ENCODE data around the gene COL4A4. TPM values are rescaled to one million over a fixed set of nuclear protein-coding genes. Genes with fewer than 3 reads are reported as not detected.
A peak's percentile ranks its signal among the peaks of the same experiment; 100 is the strongest.

The COL4A4 gene
- total RNA-seq, 1 experiment from 2014 or later, result 3.1 TPM

GRCh38 chr2:227207573-227207972, 43.6 kb upstream of the COL4A4 start:
- POLR2A ChIA-PET, result no interaction called here
- ATAC-seq (peak; percentile 89), DNase-seq (ENCODE audit: low spot score) (no peak)
- Mint-ChIP-seq H3K4me3 (no peak overlapping the region), H3K27ac (no peak overlapping the region), H3K9me3 (no peaks in the 10 kb centered on the region), H3K36me3 (no peaks in the 10 kb centered on the region), H3K27me3 (ENCODE audit: low read depth) (peaks cover 56% of the 10 kb centered on the region), H3K4me1 (peaks cover 30% of the 10 kb centered on the region)
- CTCF ChIA-PET, result interaction anchor here (0.6 to 2.0 kb wide), 5 partner anchors 20 to 1166 kb away, joined by 3 to 7 read pairs (median 4); no protein-coding TSS in a partner anchor
- peak; percentile 78; the same call in 1 of the 2 replicates for TF ChIP-seq ZNF423 (CRISPR knock-in tag; IDR thresholded peaks at IDR 0.05)
- TF ChIP-seq, protein P1, sequence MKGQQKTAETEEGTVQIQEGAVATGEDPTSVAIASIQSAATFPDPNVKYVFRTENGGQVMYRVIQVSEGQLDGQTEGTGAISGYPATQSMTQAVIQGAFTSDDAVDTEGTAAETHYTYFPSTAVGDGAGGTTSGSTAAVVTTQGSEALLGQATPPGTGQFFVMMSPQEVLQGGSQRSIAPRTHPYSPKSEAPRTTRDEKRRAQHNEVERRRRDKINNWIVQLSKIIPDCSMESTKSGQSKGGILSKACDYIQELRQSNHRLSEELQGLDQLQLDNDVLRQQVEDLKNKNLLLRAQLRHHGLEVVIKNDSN (CRISPR knock-in tag; IDR thresholded peaks at IDR 0.05), result no peak
- no peak for TF ChIP-seq ZNF219 (CRISPR knock-in tag; IDR thresholded peaks at IDR 0.05; ENCODE audit: borderline replicate concordance)

- no peaks in the 10 kb centered on the region for H3K9me3 Mint-ChIP-seq
- TF ChIP-seq TP53 (CRISPR knock-in tag; IDR thresholded peaks at IDR 0.05) (no peak), SP1 (CRISPR knock-in tag; conservative IDR thresholded peaks at IDR 0.05) (no peak), SOX15 (CRISPR knock-in tag; IDR thresholded peaks at IDR 0.05) (no peak), E2F4 (CRISPR knock-in tag; IDR thresholded peaks at IDR 0.05; ENCODE audit: borderline replicate concordance, low read depth) (no peak), TEAD1 (CRISPR knock-in tag; IDR thresholded peaks at IDR 0.05) (no peak), E2F5 (CRISPR knock-in tag; IDR thresholded peaks at IDR 0.05) (no peak)
- TF ChIP-seq, protein P2, sequence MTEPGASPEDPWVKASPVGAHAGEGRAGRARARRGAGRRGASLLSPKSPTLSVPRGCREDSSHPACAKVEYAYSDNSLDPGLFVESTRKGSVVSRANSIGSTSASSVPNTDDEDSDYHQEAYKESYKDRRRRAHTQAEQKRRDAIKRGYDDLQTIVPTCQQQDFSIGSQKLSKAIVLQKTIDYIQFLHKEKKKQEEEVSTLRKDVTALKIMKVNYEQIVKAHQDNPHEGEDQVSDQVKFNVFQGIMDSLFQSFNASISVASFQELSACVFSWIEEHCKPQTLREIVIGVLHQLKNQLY (CRISPR knock-in tag; IDR thresholded peaks at IDR 0.05), result no peak
- CTCF ChIA-PET, result interaction anchor here (0.9 to 2.0 kb wide), 2 partner anchors 31 to 32 kb away, joined by 3 to 4 read pairs; no protein-coding TSS in a partner anchor
- H3K27me3 Mint-ChIP-seq (ENCODE audit: low read depth), result peaks cover 56% of the 10 kb centered on the region
- H3K4me3 Mint-ChIP-seq, result no peak overlapping the region
- ATAC-seq (no peak), DNase-seq (ENCODE audit: low spot score) (no peak)
- H3K4me1 Mint-ChIP-seq, result peaks cover 30% of the 10 kb centered on the region
- H3K27ac Mint-ChIP-seq, result no peak overlapping the region
- POLR2A ChIA-PET, result no interaction called here
- no peaks in the 10 kb centered on the region for H3K36me3 Mint-ChIP-seq
Measured at GRCh38 chr2:227206406-227206805, 42.4 kb upstream of the COL4A4 start.

DNA sequence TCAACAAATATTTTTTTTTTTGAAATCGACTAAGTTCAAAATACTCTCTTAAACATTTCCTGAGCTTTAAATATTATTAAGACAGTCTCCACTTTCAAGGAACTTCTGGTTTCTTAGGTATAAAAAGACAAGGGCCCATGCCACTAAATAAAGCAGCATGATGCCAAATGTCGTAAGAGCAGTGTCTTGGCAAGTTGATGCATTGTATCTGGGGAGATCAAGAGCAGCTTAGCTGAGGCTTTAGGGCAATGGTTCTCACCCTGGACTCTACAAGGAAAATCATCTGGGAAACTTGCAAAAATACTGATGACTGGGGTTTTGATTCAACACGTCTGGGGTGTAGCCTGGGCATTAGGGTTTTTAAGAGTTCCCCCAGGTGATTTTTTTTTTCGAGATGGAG, 41.7 kb upstream of the COL4A4 start:
- H3K27ac Mint-ChIP-seq, result no peak overlapping the region
- H3K27me3 Mint-ChIP-seq (ENCODE audit: low read depth), result peaks cover 55% of the 10 kb centered on the region
- H3K4me3 Mint-ChIP-seq, result no peak overlapping the region
- DNase-seq (ENCODE audit: low spot score), result no peak
- CTCF ChIA-PET, result interaction anchor here (0.7 to 2.0 kb wide), 3 partner anchors 32 to 275 kb away, joined by 3 to 5 read pairs (median 4); no protein-coding TSS in a partner anchor
- POLR2A ChIA-PET, result no interaction called here
- H3K36me3 Mint-ChIP-seq, result no peaks in the 10 kb centered on the region
- H3K9me3 Mint-ChIP-seq, result no peaks in the 10 kb centered on the region
- ATAC-seq, result no peak
- peaks cover 30% of the 10 kb centered on the region for H3K4me1 Mint-ChIP-seq
- TF ChIP-seq NR3C1 (CRISPR knock-in tag; conservative IDR thresholded peaks at IDR 0.05; ENCODE audit: low read depth) (no peak), ETV6 (CRISPR knock-in tag; IDR thresholded peaks at IDR 0.05) (no peak), ATF2 (CRISPR knock-in tag; IDR thresholded peaks at IDR 0.05; ENCODE audit: borderline replicate concordance, low read depth) (no peak), GTF2I (CRISPR knock-in tag; conservative IDR thresholded peaks at IDR 0.05) (no peak), ATF1 (CRISPR knock-in tag; IDR thresholded peaks at IDR 0.05) (no peak), TEAD1 (CRISPR knock-in tag; IDR thresholded peaks at IDR 0.05) (no peak), CBFB (CRISPR knock-in tag; IDR thresholded peaks at IDR 0.05; ENCODE audit: low read depth) (no peak), ZNF263 (CRISPR knock-in tag; IDR thresholded peaks at IDR 0.05; ENCODE audit: low read depth) (no peak), ZBTB21 (CRISPR knock-in tag; IDR thresholded peaks at IDR 0.05; ENCODE audit: borderline replicate concordance) (no peak), RORB (CRISPR knock-in tag; IDR thresholded peaks at IDR 0.05) (no peak)
- TF ChIP-seq, protein P3, sequence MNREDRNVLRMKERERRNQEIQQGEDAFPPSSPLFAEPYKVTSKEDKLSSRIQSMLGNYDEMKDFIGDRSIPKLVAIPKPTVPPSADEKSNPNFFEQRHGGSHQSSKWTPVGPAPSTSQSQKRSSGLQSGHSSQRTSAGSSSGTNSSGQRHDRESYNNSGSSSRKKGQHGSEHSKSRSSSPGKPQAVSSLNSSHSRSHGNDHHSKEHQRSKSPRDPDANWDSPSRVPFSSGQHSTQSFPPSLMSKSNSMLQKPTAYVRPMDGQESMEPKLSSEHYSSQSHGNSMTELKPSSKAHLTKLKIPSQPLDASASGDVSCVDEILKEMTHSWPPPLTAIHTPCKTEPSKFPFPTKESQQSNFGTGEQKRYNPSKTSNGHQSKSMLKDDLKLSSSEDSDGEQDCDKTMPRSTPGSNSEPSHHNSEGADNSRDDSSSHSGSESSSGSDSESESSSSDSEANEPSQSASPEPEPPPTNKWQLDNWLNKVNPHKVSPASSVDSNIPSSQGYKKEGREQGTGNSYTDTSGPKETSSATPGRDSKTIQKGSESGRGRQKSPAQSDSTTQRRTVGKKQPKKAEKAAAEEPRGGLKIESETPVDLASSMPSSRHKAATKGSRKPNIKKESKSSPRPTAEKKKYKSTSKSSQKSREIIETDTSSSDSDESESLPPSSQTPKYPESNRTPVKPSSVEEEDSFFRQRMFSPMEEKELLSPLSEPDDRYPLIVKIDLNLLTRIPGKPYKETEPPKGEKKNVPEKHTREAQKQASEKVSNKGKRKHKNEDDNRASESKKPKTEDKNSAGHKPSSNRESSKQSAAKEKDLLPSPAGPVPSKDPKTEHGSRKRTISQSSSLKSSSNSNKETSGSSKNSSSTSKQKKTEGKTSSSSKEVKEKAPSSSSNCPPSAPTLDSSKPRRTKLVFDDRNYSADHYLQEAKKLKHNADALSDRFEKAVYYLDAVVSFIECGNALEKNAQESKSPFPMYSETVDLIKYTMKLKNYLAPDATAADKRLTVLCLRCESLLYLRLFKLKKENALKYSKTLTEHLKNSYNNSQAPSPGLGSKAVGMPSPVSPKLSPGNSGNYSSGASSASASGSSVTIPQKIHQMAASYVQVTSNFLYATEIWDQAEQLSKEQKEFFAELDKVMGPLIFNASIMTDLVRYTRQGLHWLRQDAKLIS (CRISPR knock-in tag; IDR thresholded peaks at IDR 0.05; ENCODE audit: borderline replicate concordance), result no peak
- TF ChIP-seq, protein P4, sequence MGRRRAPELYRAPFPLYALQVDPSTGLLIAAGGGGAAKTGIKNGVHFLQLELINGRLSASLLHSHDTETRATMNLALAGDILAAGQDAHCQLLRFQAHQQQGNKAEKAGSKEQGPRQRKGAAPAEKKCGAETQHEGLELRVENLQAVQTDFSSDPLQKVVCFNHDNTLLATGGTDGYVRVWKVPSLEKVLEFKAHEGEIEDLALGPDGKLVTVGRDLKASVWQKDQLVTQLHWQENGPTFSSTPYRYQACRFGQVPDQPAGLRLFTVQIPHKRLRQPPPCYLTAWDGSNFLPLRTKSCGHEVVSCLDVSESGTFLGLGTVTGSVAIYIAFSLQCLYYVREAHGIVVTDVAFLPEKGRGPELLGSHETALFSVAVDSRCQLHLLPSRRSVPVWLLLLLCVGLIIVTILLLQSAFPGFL (CRISPR knock-in tag; IDR thresholded peaks at IDR 0.05; ENCODE audit: borderline replicate concordance), result no peak
- TF ChIP-seq, protein P5, sequence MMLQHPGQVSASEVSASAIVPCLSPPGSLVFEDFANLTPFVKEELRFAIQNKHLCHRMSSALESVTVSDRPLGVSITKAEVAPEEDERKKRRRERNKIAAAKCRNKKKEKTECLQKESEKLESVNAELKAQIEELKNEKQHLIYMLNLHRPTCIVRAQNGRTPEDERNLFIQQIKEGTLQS (CRISPR knock-in tag; conservative IDR thresholded peaks at IDR 0.05), result no peak

All from WTC11 (cell line).